DMS114 treated with DMSO at 0.1 percent for 48 hours (cell line): ENCODE data around the gene PDE6A.

Experiments used
- DNase-seq: peaks from one replicate; lab custom pipeline; 2025; ENCODE audit not compliant: unreplicated experiment; lab: John Stamatoyannopoulos, UW

PDE6A gene

DNA sequence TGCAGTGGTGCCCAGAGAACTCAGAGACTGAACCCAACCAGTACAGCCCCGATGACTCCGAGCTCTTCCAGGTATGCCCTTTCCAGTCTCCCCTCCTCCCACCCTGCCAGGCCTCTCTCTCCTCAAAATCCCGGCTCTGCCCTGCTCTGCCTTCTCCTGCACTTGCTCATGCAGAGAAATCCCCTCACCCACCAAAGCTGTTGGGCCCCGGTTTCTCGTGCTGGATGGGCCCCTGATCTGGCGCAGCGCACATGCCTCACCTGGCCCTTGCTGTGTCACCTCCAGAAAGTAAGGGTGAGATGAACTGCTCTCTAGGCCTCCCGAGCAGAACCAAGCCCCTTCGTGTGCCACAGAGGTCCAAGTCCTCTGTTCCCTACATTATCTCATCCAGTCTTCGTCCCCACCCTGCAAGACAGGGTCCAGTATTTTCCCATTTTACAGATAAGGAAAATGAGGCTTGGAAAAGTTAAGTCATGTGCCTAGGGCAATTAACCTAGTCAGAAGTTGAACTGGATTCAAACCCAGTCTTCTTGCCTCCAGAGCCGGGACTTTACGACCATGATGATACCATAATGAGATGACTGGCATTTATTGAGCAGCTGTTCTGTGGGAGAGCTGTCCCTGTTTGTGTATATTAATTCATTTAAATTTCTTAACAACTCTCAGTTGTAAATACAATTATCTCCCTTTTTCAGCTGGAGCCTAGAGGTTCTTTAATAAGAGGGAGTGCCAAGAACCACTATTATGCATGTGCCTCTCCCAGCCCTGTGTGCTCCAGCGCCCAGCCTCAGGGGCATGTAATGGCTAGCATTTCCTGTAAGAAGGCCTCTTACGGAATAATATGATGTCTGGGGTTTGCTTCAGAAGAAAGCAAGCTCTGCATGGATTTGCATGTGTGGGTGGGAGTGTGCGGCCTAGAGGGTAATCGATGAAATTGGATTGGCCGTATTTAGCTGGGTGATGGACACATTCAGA lies 123.8 kb downstream of the PDE6A start:
- DNase-seq: no peak

DNA sequence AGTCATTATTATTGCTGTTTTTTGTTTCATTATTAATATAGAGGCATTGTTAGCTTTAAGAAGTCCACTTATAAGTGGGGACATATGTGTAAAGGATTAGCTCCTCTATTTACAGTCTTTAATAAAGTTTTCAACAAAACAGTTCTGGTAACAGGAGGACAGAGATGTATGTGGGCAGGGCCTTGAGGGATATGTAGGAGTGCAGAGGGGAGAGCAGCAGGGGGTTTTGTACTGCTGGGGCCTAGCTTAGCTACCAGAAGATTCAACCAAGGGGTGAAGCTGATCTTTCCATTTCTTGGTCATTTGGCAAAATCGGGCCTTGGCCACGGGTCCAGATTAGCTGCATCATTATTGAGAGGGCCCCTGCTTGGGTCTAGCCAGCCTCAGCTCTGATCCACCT lies 124.6 kb downstream of the PDE6A start:
- DNase-seq: no peak

DNA sequence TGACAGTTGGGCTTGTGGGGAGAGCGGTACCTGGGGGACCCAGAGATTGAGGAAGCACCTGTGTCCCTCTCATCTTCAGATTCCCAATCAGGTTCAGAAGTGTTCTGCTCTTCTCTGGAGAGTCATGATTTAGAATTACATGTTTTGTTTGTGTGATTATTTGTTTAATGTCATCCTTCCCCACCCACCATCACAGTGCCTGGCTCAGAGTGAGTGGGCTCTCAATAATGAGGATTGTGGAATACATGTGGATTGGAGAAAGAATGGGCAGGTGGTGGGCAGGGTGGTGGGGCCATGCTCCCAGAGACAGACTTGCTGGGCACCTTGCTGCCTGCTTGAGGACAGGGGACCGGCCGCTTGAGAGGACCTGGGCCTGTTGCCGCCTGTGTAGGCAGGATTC lies 126.5 kb downstream of the PDE6A start:
- DNase-seq: no peak

DNA sequence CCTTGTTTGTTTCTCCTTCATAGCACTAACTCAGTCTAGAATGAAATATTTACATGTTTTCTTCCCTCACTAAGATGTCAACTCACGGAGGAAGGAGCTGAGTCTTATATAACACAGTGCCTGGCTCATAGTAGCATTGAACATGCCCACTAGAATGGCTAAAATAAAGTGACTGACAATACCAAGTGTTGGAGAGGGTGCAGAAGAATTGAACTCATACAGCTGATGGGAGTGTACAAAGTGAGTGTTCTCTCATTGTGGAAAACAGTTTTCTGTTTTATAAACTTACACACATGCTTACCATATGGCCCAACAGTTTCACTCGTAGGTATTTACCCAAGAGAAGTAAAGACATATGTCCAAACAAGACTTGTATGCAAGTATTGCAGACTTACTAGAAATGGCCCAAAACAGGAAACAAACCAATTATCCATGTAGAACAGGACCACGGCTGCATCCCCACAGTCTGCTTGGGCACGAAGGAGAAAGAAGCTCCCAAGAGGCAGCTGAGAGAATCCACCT lies 127.0 kb downstream of the PDE6A start:
- no peak for DNase-seq

DNA sequence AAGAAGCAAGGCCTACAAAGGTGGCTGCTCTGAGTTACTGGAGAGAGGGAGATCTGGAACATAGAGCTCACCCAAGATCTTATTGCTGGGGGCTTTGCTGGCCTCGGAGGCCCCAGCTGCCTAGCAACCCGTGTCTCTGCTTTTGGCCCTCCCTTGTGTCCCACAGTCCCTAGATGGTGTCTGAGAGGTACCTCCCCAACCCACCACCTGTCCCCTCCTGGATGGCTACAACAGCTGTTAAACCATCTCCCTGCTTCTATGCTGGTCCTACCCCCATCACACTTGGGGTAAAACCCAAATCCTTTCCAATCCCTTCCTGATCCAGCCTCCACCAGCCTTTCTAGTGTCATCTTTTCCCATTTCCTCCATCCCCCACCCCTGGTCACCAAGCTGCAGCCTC lies 127.9 kb downstream of the PDE6A start:
- DNase-seq: no peak

DNA sequence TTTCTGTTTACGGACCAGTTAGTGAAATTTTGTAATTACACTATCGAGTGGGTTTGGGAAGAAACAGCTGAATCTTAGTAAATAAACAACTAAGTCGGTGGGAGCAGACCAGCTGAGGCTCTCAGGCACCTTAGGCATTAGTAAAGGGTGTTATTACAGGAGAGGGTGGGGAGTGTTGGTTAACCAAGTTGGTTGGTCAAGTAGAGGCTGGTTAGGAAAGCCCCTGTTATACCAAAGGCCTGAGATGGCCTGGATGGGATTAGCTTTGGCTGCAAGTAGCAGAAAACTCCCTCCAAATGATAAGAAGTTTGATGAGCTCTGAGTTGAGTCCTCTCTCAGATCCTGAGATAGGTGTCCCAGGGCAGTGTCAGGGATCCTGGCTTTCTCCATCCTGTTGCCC lies 133.1 kb downstream of the PDE6A start:
- no peak for DNase-seq

DNA sequence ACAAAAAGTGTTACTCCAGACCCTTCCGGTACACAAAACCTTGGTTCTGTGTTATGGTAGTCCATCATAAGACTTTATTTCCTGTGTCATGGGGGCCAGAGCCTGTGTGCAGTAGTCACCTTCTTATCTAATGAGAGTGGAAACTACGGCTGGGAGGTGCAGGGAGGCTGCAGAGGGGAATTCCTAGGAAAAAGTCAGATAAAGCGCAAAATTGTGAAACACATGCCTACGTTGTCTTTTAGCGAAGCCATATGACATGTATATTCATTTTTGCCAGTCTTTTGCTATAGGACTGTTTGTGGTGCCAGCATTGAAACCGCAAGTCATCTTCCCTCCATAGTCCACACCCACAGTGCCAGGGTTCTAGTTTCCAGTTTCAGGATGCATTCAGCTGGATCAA lies 133.7 kb downstream of the PDE6A start:
- DNase-seq: no peak

DNA sequence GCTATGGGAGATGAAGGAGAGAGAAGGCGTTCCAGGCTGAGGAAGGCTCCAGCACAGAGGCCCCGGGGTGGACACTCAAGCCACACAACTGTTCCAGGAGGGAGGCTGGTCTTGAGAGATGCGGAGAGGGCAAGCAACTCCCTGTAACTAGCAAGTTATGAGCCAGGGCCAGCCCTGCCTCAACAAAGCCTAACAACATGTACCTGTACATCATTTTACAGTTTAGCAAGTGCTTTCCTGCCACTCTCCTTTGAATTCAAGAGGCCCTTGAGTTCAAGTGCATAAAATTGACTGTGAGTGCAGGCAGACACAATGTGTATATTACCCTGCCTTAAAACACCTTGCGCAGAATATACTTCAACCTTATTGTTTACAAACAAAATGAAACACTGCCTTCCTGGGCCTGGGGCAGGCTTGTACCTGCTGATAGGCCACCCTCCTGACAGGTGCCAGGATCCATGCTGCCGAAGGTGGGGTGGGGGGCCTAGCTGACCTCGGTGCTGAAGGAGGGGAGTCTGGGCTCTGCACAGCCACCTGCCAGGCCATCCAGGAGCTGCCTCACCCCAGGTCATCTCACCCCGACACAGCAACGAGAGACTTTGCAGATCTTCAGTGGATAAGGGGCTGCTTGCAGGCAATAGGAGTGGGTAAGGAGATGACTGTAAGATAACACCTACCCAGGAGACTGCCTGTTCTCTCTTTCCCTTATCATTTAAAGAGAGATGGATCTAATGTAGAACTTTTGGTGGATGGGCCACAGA lies 134.5 kb downstream of the PDE6A start:
- DNase-seq: no peak

DNA sequence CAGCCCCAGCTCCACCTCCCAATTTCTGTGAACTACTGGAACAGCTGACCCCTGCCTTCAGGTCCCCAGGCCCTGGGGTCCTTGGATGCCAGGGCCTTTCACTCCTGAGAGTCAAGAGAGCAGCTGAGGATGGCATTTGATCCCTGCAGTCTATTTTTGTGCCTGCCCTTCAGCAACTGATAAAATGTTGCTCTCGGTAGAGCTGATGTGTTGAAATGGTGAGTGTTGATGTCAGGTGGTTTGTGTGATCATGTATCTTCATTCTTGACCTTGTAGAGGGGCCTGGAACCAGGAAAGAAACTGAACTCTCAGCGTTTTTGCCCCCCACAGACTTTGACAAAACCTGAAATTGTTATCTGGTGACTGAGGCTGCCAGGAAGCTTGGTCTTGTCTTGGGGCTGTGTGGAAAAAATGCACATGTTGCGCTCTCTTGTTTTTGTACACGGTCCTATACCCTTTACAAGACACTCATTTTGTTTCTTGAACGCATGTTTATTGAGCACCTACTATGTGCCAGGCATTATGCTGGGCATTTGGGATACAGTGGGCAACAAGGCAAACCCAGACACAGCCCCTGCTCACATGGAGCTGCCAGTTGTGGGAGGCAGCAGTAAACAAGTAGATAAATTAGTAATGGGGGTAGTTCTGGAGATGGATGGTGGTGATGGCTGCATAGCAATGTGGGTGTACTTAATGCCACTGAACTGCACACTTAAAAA lies 136.2 kb downstream of the PDE6A start:
- DNase-seq: no peak
